Measurements from ENCODE around the gene HDAC11. TPM values are rescaled to one million over a fixed set of nuclear protein-coding genes. Genes with fewer than 3 reads are reported as not detected.

The HDAC11 gene
- total RNA-seq, 6 donors from 2014 or later = 11.5 to 28.1 (median 18.0) TPM

DNA sequence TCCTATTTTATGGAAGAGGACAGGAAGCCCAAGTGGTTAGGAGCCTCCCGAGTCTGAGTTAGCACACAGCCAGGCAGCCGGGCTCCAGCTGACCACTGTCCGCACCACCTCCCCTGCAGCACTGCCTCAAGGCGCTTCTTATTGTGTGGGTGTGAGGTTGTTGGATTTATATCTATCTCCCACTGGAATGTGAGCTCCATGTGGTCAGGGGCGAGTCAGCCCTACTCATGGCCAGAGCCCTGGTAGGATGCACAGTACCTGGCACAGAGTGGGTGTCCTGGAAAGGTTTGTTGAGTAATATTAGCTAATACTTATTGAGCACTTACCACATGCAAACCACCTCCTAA, 59.2 kb downstream of the HDAC11 start:
- ATAC-seq (ENCODE audit: low FRiP score in 2 of 2) = peak in 1 of 2 donors; percentile 7
- H3K27ac ChIP-seq = no peak overlapping the region

DNA sequence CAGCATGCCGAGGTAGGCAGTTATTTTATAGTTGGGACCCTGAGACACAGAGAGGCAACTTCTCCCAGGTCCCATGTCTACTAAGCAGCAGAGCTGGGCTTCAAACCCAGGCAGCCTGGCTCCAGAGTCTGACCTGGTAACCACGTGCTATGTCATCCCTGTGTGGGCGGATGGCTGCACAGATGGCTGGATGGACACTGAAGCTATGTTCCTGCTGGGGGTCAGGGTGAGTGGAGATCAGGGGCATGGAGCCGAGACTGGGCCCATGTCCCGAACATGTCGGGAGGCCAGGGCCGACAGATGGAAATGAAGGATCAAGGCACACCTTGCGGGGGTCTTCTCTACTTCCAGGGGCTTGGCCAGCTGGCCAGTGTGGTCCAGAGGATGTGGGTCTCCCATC, 59.6 kb downstream of the HDAC11 start:
- H3K36me3 ChIP-seq = no peaks in the 10 kb centered on the region
- WGBS, 2 donors = 84% methylated on average over 6 to 8 of the region's 8 CpGs
- no peaks in the 10 kb centered on the region for H3K27me3 ChIP-seq
- no peak overlapping the region for H3K27ac ChIP-seq
- ATAC-seq (ENCODE audit: low FRiP score in 2 of 2) (no peak), DNase-seq (no peak)
- H3K4me1 ChIP-seq = peaks cover 0 to 7% (median 3%) of the 10 kb centered on the region in 4 donors
- H3K4me3 ChIP-seq = no peak overlapping the region
- TF ChIP-seq, protein P1, sequence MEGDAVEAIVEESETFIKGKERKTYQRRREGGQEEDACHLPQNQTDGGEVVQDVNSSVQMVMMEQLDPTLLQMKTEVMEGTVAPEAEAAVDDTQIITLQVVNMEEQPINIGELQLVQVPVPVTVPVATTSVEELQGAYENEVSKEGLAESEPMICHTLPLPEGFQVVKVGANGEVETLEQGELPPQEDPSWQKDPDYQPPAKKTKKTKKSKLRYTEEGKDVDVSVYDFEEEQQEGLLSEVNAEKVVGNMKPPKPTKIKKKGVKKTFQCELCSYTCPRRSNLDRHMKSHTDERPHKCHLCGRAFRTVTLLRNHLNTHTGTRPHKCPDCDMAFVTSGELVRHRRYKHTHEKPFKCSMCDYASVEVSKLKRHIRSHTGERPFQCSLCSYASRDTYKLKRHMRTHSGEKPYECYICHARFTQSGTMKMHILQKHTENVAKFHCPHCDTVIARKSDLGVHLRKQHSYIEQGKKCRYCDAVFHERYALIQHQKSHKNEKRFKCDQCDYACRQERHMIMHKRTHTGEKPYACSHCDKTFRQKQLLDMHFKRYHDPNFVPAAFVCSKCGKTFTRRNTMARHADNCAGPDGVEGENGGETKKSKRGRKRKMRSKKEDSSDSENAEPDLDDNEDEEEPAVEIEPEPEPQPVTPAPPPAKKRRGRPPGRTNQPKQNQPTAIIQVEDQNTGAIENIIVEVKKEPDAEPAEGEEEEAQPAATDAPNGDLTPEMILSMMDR (IDR thresholded peaks at IDR 0.05) = no peak
- TF ChIP-seq POLR2A (IDR thresholded peaks at IDR 0.05) = no peak
- TF ChIP-seq EP300 (IDR thresholded peaks at IDR 0.05) = no peak
- TF ChIP-seq POLR2AphosphoS5 (IDR thresholded peaks at IDR 0.05) = no peak
- H3K9me3 ChIP-seq = no peaks in the 10 kb centered on the region

More for the DNA sequence above, 59.2 kb downstream of the HDAC11 start:
- no peak overlapping the region for H3K4me3 ChIP-seq
- no peaks in the 10 kb centered on the region for H3K9me3 ChIP-seq
- no peaks in the 10 kb centered on the region for H3K27me3 ChIP-seq
- peaks cover 0 to 7% (median 3%) of the 10 kb centered on the region in 4 donors for H3K4me1 ChIP-seq
- no peak for TF ChIP-seq POLR2A (IDR thresholded peaks at IDR 0.05)
- TF ChIP-seq, protein P1 (IDR thresholded peaks at IDR 0.05) = no peak
- no peak for TF ChIP-seq POLR2AphosphoS5 (IDR thresholded peaks at IDR 0.05)
- no peak for TF ChIP-seq EP300 (IDR thresholded peaks at IDR 0.05)
- peak in 1 of 2 donors; percentile 66 for DNase-seq
- 78 to 100% methylated on average over 3 to 5 of the region's 5 CpGs for WGBS, 2 donors
- no peaks in the 10 kb centered on the region for H3K36me3 ChIP-seq

DNA sequence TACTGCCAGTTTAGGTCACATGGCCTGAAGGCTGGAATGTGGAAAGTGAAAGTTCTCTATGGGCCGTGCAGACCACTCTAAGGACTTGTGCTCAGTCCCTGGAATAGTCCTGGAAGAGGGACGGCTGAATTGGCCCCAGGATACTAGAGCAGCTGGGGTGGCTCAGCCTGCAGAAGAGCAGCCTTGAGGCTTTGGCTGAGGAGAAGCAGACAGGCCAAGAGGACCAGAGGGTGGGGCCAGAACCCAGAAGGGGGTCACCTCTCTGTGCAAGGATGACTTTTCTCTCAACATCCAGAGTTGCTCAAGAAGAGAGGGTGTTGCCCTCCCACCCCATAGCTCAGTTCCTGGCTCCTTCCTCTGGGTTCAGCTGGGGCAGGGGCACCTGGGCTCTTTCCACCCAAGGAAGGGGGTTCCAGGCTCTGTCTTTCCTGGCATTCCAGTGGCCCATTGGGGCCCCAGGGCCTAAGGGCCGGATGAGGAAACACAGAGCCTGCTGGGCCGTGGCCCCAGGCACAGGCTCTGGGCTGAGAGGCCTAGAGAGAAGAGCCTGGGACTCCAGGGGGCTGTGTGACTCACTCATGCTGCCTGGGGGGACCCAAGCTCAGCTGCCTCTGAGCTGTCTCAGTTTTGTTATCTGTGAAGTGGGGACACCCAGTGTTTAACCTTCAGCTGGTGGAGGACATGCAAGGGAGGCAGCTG, 60.3 kb downstream of the HDAC11 start:
- ATAC-seq (ENCODE audit: low FRiP score in 2 of 2) (no peak), DNase-seq (no peak)
- no peaks in the 10 kb centered on the region for H3K9me3 ChIP-seq
- TF ChIP-seq POLR2AphosphoS5 (IDR thresholded peaks at IDR 0.05) (no peak), POLR2A (IDR thresholded peaks at IDR 0.05) (no peak), EP300 (IDR thresholded peaks at IDR 0.05) (no peak)
- TF ChIP-seq, protein P1 (IDR thresholded peaks at IDR 0.05) = no peak
- no peak overlapping the region for H3K4me3 ChIP-seq
- peaks cover 0 to 7% (median 3%) of the 10 kb centered on the region in 4 donors for H3K4me1 ChIP-seq
- H3K27me3 ChIP-seq = no peaks in the 10 kb centered on the region
- H3K27ac ChIP-seq = no peak overlapping the region
- WGBS, 2 donors = 50 to 60% methylated on average over 1 to 4 of the region's 4 CpGs
- no peaks in the 10 kb centered on the region for H3K36me3 ChIP-seq

DNA sequence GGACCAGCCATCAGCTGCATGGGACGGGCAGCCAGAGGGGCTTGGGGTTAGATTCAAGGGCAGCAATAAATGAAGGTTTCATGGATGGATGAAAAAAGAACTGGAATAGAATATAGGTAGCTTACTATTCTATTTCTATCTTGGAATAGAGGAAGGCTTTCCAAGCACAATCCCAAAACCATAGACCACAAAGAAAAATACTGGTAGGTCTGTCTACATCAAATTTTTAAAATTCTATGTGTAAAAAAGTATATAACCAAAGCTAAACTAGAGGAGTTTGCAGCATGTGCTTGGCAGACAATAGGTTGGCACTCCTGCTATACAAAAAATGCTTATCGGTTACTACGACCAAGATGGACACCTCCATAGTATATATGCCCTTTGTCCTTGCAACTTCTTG, 61.6 kb downstream of the HDAC11 start:
- DNase-seq = no peak
- WGBS, 2 donors = 53 to 54% methylated on average over 3 of the region's 3 CpGs
- ATAC-seq (ENCODE audit: low FRiP score in 2 of 2) = no peak
- no peak overlapping the region for H3K27ac ChIP-seq
- H3K9me3 ChIP-seq = no peaks in the 10 kb centered on the region
- H3K4me3 ChIP-seq = no peak overlapping the region
- no peaks in the 10 kb centered on the region for H3K36me3 ChIP-seq
- no peaks in the 10 kb centered on the region for H3K27me3 ChIP-seq
- peaks cover 0 to 4% (median 2%) of the 10 kb centered on the region in 4 donors for H3K4me1 ChIP-seq
- TF ChIP-seq POLR2AphosphoS5 (IDR thresholded peaks at IDR 0.05) (no peak), EP300 (IDR thresholded peaks at IDR 0.05) (no peak), POLR2A (IDR thresholded peaks at IDR 0.05) (no peak)
- TF ChIP-seq, protein P1 (IDR thresholded peaks at IDR 0.05) = no peak

DNA sequence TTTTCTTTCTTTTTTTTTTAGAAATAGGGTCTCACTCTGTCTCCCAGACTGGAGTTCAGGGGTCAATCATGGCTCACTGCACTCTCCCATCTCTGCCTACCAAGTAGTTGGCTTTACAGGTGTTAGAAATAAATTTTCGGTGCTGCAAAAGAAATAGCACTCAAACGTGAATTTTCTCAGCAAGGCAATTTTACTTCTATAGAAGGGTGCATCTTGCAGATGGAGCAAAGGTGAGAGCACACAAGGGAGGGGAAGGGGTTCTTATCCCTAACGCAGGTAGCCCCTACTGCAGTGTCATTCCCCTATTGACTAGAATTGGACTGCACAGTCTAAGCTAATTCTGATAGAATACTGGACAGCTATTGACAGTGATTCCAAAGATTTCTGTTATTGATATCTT, 62.0 kb downstream of the HDAC11 start:
- Histone ChIP-seq H3K9me3 (no peaks in the 10 kb centered on the region), H3K36me3 (no peaks in the 10 kb centered on the region), H3K27me3 (no peaks in the 10 kb centered on the region), H3K4me1 (no peaks in the 10 kb centered on the region), H3K4me3 (no peak overlapping the region), H3K27ac (no peak overlapping the region)
- 85 to 90% methylated on average over 3 of the region's 3 CpGs for WGBS, 2 donors
- TF ChIP-seq, protein P1 (IDR thresholded peaks at IDR 0.05) = no peak
- TF ChIP-seq POLR2A (IDR thresholded peaks at IDR 0.05) (no peak), EP300 (IDR thresholded peaks at IDR 0.05) (no peak)
- no peak for DNase-seq
- no peak for ATAC-seq (ENCODE audit: low FRiP score in 2 of 2)

Measured in upper lobe of left lung (tissue), 6 donors.